ENCODE results near the gene ABCD4.

DNA sequence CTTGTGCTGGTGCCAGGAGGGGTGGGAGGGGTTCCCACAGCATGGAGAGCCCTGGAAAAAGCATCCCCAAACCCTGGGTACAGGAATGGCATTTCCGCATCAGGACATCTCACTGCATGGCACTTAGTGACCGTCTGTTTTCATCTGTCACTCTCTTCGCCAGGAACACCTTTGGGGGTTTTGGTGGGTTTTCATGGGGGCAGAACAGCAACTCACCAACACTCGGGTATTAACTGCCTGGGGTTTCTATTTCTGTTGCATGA is 60.0 kb downstream of the ABCD4 start:
- TF ChIP-seq, protein P1, sequence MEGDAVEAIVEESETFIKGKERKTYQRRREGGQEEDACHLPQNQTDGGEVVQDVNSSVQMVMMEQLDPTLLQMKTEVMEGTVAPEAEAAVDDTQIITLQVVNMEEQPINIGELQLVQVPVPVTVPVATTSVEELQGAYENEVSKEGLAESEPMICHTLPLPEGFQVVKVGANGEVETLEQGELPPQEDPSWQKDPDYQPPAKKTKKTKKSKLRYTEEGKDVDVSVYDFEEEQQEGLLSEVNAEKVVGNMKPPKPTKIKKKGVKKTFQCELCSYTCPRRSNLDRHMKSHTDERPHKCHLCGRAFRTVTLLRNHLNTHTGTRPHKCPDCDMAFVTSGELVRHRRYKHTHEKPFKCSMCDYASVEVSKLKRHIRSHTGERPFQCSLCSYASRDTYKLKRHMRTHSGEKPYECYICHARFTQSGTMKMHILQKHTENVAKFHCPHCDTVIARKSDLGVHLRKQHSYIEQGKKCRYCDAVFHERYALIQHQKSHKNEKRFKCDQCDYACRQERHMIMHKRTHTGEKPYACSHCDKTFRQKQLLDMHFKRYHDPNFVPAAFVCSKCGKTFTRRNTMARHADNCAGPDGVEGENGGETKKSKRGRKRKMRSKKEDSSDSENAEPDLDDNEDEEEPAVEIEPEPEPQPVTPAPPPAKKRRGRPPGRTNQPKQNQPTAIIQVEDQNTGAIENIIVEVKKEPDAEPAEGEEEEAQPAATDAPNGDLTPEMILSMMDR (IDR thresholded peaks at IDR 0.05) = no peak
- no peak for TF ChIP-seq POLR2A (IDR thresholded peaks at IDR 0.05)
- TF ChIP-seq EP300 (IDR thresholded peaks at IDR 0.05) = no peak

Data from gastroesophageal sphincter (tissue), 3 donors.